Omental fat pad (tissue), 4 donors: ENCODE data around the gene JAKMIP1. TPM values are rescaled to one million over a fixed set of nuclear protein-coding genes. Genes with fewer than 3 reads are reported as not detected.

ENCODE experiments used
- ATAC-seq: fragments of 150-250 bp; one replicate; pipeline ENCODE4 v1.9.1; 2016; ENCODE audit warnings: mild to moderate bottlenecking, moderate library complexity; ENCODE audit not compliant: low FRiP score
- DNase-seq: peaks from one replicate; pipeline ENCODE4 v3.0.0-alpha.2; 2019; ENCODE audit warnings: low spot score
- CTCF ChIP-seq, 3 donors: fragments of 450-650 bp; IDR thresholded peaks; one replicate each; pipeline ENCODE4 v1.5.1; 2016 to 2017; ENCODE audit warnings: antibody characterized with exemption in 3 of 3, mild to moderate bottlenecking in 3 of 3, moderate library complexity in 2 of 3
- total RNA-seq, 4 donors: library from RNA; depleted of rRNA; stranded (reverse); fragments of >200 nt; gene quantifications; one replicate each; pipeline ENCODE4 v1.1.0, GENCODE V29; 2016

The JAKMIP1 gene
- total RNA-seq, 4 donors from 2014 or later = 0.48 to 1.0 (median 0.63) TPM; not detected in 1

GRCh38 chr4:6172093-6172926 is 28.0 kb downstream of the JAKMIP1 start:
- TF ChIP-seq CTCF (IDR thresholded peaks at IDR 0.05) = no peak
- ATAC-seq = no peak
- DNase-seq = no peak

GRCh38 chr4:6169239-6169638 is 31.1 kb downstream of the JAKMIP1 start:
- no peak for DNase-seq
- no peak for TF ChIP-seq CTCF (IDR thresholded peaks at IDR 0.05)

GRCh38 chr4:6165766-6166165 is 34.6 kb downstream of the JAKMIP1 start:
- DNase-seq (no peak), ATAC-seq (no peak)
- TF ChIP-seq CTCF (IDR thresholded peaks at IDR 0.05) = no peak

More at GRCh38 chr4:6169239-6169638, 31.1 kb downstream of the JAKMIP1 start:
- ATAC-seq = no peak

- ATAC-seq = no peak
- no peak for DNase-seq
- no peak for TF ChIP-seq CTCF (IDR thresholded peaks at IDR 0.05)
Observed at GRCh38 chr4:6162885-6163284, 37.5 kb downstream of the JAKMIP1 start.

- no peak for TF ChIP-seq CTCF (IDR thresholded peaks at IDR 0.05)
- ATAC-seq (no peak), DNase-seq (no peak)
Observed at GRCh38 chr4:6161921-6162464, 38.4 kb downstream of the JAKMIP1 start.

GRCh38 chr4:6160536-6160935 is 39.8 kb downstream of the JAKMIP1 start:
- no peak for TF ChIP-seq CTCF (IDR thresholded peaks at IDR 0.05)
- DNase-seq = no peak
- no peak for ATAC-seq

GRCh38 chr4:6157926-6158325 is 42.4 kb downstream of the JAKMIP1 start:
- ATAC-seq (no peak), DNase-seq (no peak)
- TF ChIP-seq CTCF (IDR thresholded peaks at IDR 0.05) = no peak
